ENCODE results near the gene SESN1.

The SESN1 gene

DNA sequence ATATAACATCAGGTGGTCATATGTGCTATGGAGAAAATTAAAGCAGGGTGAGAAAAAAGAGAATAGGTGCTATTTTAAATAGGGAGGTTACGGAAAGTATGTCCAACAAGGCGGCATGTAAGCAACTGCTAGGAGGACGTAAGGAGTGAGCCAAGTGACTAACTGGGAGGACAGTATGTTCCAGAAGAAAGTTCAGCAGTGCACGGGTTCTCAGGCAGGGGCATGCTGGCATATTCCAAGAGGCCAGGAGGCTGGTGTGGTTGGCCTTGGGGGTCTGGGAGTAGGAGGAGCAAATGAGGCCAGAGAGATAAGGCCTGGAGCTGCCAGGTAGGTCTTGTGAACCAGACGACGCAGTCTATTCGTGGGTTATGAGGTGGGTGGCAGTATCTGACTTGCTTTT, 134.0 kb downstream of the SESN1 start:
- no peak for DNase-seq (ENCODE audit: low spot score)

DNA sequence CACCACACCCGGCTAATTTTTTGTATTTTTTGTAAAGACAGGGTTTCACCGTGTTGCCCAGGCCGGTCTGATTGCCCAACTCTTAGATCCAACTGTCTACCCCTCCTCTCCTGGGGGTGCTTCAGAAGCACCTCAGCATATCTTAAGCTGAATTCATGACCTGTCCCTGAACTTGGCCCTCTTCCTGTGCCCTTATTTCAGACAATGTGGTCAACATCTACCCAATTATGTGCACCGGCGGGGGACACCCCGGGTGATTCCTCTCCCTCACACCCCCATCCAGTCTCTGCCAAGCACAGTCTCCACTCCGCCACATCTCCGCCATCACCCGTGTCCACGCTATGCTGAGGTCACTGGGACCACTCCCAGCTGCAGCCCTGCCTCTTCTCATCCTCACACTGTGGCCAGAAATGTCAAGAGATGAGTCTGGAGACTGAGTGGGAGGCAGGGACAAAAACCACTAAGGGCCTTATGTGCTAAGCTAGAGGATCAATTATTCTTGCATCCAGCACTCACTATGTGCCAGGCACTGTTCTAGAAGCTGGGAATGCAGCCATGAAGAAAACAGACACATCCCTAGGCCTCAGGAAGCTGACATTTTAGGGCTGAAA, 134.6 kb downstream of the SESN1 start:
- no peak for DNase-seq (ENCODE audit: low spot score)

GRCh38 chr6:108958900-108959770, 135.5 kb downstream of the SESN1 start:
- no peak for DNase-seq (ENCODE audit: low spot score)

- no peak for DNase-seq (ENCODE audit: low spot score)
Measured at GRCh38 chr6:108957221-108957620, 137.4 kb downstream of the SESN1 start.

DNA sequence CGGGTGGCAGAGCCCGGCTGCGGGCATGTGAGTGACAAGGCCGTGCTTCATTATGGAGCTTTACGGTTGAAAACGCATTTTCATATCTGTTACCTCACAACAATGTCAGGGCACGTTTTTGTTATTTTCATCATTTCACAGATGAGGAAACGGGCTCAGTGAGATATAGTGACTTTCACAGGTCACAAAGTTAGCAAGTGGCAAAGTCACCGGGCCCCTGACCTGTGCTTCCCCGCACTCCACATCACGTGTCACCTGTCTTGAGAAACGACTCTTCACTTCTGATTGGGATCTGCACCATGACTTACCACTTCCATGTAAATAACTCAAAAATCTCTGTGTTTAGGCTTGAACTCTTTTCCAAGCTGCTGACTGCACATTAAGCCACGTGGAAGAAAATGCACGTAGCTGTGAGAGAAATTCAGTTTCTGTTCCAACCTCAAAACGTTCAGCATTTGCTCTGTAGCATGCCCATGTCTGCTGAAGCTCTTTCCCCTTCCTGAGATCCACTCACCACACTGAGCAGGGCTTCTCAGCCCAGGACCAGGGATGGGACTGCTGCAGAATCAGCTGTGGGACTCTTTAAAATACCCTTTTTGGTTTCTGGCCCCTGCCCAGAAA, 139.2 kb downstream of the SESN1 start:
- no peak for DNase-seq (ENCODE audit: low spot score)

GRCh38 chr6:108953681-108954080, 141.0 kb downstream of the SESN1 start:
- no peak for DNase-seq (ENCODE audit: low spot score)

DNA sequence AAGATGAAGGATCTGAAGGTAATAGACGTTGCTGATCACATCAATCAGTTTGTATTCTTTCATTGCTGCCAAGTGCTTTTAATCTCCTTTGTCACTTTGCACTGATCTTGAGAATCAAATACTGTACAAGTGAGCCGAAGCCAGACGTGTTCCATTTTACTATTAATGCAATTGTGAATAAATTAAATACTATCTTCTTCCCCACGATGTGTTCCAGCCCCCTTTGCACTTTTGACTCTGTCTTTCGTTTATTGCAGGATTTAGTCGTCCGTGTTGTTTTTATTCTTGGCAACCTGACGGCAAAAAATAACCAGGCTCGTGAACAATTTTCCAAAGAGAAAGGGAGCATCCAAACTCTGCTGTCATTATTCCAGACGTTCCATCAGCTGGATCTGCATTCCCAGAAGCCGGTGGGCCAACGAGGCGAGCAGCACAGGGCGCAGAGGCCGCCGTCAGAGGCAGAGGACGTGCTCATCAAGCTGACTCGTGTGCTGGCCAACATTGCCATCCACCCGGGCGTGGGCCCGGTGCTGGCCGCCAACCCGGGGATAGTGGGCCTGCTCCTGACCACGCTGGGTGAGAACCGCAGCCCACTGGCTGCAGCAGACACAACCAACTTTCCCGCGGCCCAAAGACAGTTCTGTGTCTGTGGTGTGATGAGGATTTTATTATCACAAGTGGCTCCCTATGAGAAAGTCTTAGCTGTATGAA, 141.7 kb downstream of the SESN1 start:
- DNase-seq (ENCODE audit: low spot score): no peak

- no peak for DNase-seq (ENCODE audit: low spot score)
Measured at GRCh38 chr6:108951351-108951953, 143.2 kb downstream of the SESN1 start.

DNA sequence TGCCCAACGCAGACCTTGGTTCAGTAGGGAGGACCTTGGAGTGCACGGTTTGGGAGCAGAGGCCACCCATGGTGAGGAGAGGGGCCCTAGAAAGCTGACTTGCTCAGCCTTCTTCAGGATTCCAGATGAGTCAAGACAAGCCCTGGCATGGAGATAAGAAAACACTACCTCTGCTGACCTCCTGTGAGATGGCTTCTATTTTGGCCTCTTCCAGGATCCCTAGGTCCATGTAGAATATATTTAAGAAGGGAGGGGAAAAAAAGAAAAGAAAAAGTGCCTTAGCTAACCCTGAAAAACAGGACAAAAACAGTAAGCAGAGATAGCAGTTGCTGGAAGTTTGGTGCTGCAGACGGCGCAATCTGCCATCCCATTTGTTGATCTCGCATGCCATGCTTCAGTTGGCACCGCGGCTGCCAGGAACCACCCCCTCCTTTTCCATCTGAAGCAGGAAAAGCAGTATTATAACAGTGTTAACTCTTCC, 146.4 kb downstream of the SESN1 start:
- DNase-seq (ENCODE audit: low spot score): no peak

DNA sequence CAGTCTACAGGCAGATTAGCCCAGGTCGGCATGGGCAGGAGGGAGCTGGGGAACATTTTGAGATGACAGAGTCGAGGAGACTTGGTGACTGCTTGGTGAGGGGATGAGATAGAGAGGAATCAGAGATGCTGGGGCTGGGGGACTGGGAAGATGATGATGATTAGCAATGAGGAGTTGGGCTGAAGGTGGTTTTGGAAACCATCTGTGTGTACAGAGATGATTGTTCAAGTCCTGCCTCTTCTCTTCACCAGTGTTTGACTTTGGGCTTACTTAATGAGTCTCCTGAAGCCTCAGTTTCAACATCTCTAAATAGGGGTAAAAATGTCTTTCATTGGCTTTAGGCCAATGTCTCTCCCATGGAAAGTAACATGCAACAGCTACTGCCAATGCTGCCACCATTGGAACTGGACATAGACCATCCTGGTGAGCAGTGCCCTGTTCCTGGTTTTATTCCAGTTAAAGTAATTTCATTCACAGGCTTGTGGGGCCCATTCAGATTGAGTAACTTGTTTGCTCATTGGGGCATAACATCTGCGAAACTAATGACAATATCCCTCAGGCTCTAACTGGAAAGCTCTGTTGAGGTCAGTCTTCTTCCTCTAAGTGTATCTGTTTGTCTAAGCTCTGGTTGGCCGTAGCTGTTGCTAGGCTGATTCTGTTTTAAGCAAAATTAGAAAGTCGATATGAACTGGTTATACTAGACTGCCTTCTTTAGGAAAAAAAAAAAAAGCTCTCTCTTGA, 147.4 kb downstream of the SESN1 start:
- no peak for DNase-seq (ENCODE audit: low spot score)

- no peak for DNase-seq (ENCODE audit: low spot score)
Measured at GRCh38 chr6:108946695-108947094, 148.0 kb downstream of the SESN1 start.

DNA sequence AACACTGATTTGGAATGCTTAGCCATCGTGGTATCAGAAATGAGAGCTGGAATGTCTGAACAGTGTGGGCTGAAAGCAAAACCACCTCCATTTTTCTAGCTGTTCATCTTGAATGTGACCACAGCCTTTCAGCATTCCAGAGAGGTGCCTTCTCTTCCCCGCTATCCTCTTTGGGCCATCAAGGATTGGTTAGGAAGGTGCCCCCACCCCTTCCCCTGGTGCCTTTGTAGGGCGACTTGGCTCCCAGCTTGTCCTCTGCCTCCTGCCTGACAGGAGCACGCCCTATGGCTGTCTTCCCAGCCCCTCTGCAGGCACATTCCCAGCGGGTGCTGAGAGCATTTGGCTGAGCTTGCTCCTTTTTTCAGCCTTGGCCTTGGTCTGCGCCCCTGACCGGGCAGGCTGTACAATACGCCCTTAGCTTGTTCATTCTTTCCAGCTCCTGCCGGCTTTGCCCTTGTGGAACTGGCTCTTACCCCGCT, 148.9 kb downstream of the SESN1 start:
- peak; percentile 64 for DNase-seq (ENCODE audit: low spot score)

DNA sequence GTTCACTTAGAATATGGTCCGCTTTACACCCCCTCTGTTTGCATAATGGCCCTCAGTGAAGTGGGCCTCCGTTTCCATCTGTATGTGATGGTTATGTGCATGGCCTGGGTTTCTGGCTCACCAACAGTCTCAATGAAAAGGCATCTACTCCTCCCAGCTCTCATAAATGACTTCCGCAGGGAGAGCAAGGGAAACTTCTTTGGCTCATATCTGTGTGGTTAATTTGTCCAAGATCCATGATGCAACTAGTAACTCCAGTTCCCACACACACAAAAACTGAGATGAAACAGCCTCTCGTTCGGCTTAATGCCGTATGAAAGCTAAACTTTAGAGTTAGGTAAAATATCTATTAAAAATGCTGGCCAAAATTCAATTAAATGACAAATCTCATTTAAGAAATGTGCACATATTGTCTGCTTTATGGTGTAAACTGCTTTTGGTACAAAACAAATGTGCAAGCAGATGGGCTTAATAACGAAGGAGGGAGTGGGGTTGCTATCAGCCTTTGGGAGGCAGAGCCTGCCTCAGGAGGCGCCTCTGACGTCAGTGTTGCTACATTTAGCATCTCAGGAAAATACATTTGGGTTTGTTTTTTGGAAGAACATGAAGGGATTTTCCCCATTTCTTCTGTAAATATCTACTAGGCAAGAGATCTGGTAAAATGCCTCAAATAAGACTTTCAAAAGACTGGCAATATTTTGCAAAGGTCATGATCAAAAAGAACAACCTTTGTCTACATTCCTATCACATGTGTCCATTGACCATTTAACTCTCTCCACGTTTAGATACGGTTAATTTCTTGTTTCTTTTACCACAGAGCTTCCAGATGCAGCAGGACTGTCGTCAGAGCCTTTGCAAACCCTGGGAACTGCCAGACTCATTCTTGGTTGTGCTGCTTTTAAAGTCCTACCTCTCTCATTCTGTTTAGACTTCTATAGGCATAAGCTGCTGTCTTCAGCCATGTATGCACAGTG, 149.7 kb downstream of the SESN1 start:
- DNase-seq (ENCODE audit: low spot score): no peak

- no peak for DNase-seq (ENCODE audit: low spot score)
Measured at GRCh38 chr6:108944071-108944470, 150.6 kb downstream of the SESN1 start.

GRCh38 chr6:108942556-108943492, 151.8 kb downstream of the SESN1 start:
- DNase-seq (ENCODE audit: low spot score): no peak

DNA sequence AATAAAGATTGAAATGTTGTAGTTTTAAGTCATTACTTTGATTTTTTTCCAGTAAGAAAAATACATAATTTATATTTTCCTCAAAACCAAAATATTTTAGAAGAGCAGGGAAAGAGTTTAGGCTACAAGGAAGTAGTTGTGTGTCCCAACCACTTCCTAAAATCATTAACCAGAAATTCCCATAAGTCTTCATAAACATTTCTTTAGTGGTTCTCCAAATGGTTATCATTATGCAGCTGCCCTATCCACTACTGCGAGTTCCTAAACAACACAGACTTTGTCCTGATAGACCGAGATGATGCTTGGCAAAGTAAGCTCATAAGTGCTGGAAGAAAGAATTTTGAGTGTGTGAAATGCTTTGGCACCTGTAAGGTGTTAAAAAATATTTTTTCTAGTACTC, 152.8 kb downstream of the SESN1 start:
- DNase-seq (ENCODE audit: low spot score): no peak

DNA sequence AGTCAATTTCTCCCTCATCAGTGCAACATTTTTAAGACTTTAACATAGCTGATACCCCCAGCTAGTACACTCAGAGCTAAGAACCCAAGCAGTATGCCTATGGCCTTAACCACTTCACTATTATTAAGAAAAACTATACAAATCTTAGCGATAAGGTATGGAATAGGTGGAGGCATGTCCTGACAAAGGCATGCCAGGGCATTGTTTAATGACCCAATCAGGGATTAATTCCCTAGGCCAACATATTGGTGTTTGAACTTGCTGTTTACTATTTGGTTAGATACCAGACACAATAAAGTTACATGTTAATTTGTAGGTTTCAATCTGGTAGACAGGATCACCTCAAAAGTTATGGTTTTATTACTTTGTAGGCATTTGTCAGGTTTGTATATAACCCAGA, 153.4 kb downstream of the SESN1 start:
- no peak for DNase-seq (ENCODE audit: low spot score)

- no peak for DNase-seq (ENCODE audit: low spot score)
Measured at GRCh38 chr6:108940741-108941140, 153.9 kb downstream of the SESN1 start.

DNA sequence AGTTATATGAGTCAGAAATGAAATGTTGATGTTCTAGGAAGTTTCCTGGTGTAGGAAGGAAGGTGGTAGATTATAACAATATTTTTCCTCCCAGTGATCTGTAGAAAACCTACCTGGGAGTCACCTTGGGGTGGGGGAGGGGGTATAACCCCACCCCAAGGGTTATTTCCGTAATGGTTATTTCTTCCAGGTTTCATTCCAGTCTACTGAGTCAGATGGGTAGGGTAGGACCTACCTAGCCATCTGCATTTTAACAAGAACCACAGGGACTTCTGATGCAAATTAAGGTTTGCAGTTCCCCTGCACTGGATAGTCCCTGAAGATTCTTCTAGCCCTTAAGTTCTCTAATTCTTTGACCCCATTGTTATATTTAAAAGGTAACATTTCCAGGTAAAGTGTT, 157.5 kb downstream of the SESN1 start:
- DNase-seq (ENCODE audit: low spot score): no peak
